GM15510 (cell line): ENCODE measurements around the gene VASH1.

ENCODE experiments used
- POLR2A ChIP-seq: IDR thresholded peaks from 3 replicates; pipeline ENCODE4 v1.6.1; 2011; ENCODE audit warnings: borderline replicate concordance; ENCODE audit not compliant: insufficient read length; ENCODE audit errors: extremely low read depth

VASH1 gene

DNA sequence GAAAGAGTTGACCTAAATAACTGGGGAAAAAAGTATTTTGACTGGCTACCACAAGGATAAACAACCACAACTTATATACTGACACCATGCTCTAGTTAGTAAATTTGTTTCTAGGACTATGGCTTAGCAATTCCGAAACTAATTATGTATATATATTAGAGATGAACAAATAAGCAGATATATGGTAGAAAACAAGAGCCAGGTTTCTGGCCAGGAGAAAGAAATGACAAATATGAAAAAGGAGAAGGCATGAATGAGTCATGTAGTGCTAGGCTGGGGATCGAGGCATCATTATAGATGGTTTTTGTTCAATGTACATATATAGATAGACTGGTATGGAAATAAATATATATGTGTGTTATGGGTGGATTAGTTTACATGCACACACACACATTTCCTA is 59.4 kb downstream of the VASH1 start:
- TF ChIP-seq POLR2A = no peak

DNA sequence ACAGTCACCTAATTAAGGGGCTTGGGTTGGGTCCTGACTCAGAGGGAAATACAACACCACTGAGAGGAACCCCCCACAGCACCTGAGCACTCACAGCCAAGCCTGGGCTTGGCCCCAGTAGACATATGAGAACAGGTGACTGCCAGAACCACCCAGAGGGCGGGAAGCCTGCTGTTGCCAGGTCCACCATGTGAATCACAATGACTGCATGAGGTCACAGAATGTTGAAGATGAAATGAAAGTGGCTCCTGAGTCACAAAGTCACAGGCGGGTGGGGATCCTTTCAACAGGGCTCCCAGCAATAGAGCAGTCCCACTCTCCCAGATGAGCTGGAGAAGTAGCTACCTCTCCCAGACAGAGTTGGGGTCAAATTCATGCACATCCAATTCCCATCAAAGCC is 64.9 kb downstream of the VASH1 start, which contains the start of gene LRRC74A:
LRRC74A (plus strand) TSS at position 287 of the 400 bp plus-strand sequence. CDS start 290 bp downstream, outside the sequence.
- TF ChIP-seq POLR2A = no peak

DNA sequence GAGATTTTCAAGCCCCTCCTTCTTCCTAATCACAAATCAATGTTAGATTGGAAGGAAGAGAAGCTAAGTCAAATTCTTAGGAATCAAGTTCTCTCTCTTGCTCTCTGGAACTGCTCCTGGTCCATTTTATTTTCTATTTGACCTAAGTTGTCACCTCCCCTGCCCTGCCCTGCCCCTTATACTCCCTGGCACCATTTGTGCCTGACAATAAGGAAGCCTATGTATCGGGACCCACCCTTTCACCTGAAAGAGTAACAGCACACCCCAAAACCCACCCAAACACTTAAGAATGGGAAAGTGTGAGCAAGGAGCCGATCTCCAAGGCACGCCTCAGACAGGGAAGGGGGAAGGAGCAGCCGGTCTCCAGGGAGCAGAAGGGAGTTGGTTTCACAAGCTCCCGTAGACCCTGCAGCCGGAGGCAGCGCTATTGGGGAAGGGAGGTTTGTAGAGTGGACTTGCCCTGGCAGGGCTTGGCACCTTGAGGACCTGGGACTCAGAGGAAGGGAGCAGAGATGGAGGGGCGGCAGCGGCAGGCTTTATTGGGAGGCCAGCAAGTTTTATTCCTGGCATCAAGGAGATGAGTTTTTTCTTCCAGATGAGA is 66.5 kb downstream of the VASH1 start:
- no peak for TF ChIP-seq POLR2A

DNA sequence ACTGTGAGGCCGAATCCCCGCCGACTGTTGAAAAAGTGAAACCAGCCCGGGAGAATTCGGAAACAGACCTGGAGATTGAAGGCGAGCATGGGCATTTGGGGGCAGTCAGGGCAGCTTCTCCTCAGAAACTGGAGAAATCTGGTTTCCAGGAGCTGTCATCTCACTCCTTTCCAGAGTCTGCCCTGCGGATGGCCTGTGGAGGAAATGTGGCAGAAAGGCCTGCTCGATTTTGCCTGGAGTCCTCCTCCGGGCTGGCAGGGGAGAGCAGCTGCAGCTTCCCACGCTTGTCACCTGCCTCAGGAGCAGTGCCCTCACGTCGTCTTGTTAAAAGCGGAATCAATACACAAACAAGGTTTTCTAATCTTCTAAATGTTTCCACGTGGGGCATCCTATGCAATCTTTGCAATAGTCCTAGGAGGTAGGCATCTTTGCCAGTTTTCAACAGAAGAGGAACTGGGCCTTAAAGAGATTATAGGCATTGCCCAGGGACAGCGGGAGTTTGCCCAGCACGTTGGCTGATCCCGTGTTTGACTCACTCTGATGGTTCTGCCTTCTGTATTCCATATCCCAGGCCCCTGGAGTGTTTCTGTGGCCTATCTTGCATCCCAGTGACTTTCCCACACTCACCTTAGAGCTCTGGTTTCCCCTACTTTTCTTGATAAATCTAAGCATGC is 67.2 kb downstream of the VASH1 start:
- no peak for TF ChIP-seq POLR2A

DNA sequence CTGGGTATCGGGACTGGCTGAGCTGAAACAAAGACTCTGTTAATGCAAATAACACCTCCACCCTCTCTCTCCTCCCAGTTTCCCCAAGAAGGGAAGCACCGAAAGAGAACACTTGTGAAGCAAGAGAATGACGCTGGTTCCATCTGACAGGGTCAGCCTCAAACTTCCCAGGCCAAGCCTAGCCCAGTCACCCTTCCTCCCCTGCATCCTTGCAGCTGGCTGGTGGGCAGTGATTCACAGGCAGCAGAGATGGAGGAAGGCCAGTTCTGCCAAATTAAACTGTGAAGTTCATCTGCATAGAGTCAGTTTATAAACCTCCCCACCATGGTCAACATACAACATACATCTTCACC is 67.7 kb downstream of the VASH1 start:
- no peak for TF ChIP-seq POLR2A

DNA sequence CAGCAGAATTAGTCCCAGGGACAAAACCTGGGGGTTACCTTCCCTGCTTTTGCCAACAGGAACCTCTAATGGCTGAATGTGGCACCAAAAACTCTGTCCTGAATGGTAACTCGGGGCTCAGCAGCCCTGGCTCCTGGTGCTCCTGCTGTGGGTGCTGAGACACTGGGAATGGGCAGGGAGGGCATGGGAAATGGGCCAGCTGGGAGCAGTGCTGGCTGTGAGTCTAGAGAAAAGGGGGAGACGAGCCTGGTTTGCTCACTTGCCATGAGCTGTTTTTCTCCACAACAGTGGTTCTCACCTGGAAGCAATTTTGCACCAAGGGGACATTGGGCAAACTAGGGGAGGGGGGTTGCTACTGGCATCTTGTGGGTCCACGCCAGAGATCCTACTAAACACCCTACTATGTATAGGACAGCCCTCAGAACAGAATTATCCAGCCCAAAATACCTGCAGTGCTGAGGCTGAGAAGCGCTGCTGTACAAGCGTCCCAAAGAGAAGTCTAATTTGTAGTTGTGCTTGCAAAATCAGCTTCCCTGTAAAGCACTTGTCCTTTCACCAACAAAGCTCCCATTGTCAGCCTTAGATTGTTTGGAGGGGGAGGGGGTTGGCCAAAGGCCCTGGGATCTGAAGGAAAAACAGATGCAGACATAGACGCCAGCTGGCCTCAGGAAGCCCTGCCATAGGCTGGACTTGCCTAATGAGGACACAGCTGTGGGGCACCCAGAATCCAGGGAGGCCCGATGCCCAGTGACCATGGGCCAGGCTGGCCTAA is 68.6 kb downstream of the VASH1 start:
- no peak for TF ChIP-seq POLR2A

DNA sequence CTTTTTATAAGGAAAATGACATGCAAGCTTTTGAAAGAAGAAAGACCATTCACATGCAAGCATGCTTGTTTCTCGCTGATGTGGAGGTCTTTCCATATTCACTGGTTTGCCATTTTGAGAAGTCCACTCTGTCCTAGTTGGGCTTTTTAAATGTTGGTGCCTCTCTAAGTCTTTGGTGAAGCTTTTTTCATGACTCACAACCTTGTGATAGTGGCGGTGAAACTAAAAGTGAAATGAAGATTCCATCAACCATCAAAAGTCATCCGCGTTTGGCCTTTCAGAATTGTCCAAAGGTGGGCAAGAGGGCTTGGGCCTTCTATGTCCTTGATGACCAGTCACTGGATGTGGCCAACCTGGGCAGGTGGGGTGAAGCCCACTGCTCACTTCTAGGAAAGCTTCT is 69.3 kb downstream of the VASH1 start:
- no peak for TF ChIP-seq POLR2A

DNA sequence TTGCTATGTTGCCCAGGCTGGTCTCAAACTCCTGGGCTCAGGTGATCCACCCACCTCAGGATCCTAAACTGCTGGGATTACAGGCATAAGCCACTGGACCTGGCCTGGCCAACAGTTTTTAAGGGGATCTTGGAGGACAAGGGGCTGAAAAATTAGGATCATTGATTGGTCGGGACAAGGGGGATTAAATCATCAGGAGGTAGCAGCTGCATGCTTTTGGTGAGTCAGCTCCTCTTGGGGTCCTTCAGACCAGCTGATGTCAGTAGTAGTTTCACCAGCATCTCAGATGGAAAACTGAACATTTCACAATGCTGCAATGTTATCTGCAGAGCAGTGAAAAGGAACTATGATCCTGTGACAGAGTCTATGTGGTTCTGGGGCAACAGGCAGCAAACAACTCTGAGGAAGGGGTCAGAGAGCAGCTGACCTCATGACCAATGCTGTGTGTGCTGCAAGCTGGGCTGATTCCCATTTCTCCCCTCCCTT is 71.3 kb downstream of the VASH1 start:
- TF ChIP-seq POLR2A = no peak
